HTERT RPE-1 (cell line): ENCODE measurements around the gene KRT4.
"Not testable (repeated sequence)": the region's sequence is repeated elsewhere in the genome, so short reads cannot be mapped to it uniquely, and the experiment has no call there.

Experiments used
- in situ Hi-C: fragments of 300-500 bp; cut with MboI; formaldehyde crosslinking; loops from 4 replicates; pipeline ENCODE4 v1.14.3; 2020; ENCODE audit warnings: low sequenced_read_pairs

KRT4 gene

DNA sequence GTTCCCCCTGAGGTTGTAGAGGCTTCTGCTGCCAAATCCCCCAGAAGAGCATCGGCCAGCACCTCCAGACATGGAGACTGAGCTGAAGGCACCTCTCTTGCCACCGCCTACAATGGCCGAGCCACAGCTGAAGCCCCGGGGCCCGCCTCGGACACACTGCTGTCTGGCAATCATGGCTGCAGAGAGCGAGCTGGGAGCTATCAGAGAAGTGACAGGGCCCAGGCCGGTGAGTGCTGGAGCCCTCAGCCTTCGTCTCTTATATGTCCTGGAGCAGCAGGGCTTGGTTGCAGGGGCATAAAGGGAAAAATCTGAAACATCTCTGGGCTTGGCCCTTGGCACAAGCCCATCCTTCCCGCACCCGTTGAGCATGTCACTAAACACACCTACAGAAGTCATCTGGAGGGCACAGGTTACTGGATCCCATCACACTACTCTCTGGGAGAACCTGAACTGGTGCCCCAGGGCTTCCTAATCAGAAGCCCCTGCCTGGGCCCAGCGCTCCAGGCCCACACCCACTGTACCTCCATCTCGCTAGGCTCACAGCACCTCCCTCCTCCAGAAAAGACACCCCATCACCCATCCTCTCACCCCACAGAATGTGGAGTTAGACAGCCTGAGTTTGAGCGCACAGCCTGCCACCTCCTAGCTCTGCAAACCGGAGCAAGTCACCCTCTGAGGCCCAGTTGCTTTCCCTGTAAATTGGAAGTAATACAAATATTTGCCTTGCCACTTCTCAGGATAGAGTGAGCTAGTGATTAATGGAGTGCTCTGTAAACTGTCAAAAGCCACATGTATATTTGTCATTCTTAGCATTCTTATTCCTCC lies at the start of gene KRT4:
Gene KRT4 (minus strand): TSS at position 232 of the 825 bp plus-strand sequence. CDS start 58 bp downstream, at position 174.
- in situ Hi-C loops, result no loop called here

DNA sequence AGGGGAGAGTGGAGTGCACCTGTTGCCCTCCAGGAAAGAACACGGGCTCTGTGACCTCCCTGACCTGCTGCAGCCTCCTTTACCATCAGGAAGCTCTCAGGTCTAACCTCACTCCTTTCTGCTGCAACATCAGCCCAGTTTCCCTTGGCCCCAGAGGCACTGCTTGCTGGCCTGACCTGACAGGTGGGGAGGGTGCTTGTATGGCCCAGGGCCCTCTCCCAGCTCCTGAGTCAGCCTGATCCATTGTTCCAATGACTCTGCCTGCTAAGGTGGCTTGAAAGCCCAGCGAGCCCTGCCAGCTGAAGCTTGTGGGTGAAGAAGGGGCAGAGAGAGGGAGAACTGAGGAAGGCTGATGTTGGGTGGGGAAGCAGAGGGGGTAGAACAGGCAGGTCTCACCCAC lies 48.1 kb upstream of the KRT4 start:
- in situ Hi-C loops, result no loop called here

DNA sequence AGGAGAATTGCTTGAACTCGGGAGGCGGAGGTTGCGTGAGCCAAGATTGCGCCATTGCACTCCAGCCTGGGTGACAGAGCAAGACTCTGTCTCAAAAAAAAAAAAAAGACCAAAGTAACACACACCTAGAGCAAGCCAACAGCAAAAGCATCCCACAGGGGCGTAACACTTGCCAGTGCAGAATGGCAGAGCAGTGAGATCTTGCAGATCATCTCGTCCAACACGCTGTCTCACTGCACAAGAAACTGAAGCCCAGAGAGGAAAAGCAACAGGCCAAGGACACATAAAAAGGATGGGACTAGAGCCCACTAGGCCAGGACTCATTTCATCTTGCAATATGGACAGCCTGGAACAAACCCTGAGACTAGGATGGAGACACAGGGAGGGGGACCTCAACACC lies 47.6 kb upstream of the KRT4 start:
- in situ Hi-C loops, result no loop called here

DNA sequence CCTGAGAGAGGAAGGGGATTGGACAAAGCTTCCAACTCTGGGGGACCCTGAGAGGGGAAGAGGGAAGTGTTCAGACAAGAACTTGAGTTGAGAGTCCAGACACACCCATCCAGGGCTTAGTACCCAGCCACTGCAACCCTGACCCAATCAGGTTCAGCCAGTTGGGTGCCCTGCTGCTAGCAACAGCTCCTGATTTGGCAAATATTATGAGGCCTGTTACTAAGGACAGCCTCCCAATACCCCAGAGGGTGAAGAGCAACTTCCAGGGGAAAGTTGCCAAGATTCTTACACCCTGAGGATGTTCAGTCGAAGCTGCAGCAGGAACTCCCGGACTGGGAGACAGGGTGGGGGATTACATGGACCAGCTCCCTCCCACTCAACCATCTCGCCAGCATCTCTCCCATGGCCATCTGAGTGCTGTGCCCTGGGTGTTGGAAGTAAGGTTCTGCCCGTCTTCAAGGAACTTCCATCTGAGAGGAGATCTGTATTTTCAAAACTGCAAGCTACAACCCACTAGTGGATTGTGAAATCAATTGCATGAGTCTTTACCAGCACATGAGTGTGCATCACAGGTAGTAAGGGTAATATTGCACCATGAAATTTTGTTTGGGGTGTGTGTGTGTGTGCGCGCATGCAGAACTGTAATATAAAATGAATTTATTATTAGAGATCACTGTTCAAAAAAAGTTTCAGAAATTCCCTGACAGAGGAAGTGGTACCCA lies 46.3 kb upstream of the KRT4 start:
- in situ Hi-C loops, result no loop called here

DNA sequence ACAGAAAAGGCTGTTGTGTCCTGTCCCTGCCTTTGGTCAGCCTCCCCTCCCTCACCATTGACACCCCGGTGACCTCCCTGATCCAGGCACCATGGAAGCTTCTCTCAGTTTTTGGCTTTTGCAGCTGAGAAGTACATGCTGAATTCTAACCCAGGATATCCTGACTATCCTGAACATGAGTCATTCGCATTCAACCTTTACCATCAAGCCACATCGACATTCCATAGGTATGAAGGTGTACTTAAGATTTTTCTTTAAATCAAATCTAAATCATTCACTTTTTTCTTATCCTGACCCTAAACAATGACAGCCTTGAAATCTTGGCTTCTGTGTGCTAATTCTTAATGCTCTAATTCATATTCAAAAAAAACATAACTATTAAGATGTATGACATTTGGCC lies 43.6 kb upstream of the KRT4 start:
- in situ Hi-C loops, result no loop called here

DNA sequence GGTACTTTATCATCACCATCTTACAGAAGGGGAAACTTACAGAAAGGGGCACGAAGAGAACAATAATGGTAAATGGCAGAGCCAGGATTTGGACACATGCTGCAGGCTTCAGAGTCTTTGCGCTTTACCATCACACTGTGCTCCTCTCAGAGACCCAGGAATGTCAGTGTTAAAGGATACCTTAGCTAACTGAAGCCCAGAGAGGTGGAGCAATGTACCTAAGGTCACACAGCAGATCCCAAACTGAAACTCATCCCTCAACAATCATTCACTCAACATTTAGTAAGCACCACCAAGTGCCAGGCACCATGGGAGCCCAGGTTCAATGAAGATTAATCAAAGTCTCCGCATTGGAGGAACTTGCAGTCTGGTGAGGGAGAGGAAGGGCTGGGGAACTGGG lies 42.9 kb upstream of the KRT4 start:
- in situ Hi-C loops, result no loop called here

DNA sequence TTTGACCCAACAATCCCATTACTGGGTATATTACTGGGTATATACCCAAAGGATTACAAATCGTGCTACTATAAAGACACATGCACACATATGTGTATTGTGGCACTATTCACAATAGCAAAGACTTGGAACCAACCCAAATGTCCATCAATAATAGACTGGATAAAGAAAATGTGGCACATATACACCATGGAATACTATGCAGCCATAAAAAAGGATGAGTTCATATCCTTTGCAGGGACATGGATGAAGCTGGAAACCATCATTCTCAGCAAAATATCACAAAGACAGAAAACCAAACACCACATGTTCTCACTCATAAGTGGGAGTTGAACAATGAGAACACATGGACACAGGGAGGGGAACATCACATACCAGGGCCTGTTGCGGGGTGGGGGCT lies 42.2 kb upstream of the KRT4 start:
- in situ Hi-C loops, result not testable (repeated sequence)

DNA sequence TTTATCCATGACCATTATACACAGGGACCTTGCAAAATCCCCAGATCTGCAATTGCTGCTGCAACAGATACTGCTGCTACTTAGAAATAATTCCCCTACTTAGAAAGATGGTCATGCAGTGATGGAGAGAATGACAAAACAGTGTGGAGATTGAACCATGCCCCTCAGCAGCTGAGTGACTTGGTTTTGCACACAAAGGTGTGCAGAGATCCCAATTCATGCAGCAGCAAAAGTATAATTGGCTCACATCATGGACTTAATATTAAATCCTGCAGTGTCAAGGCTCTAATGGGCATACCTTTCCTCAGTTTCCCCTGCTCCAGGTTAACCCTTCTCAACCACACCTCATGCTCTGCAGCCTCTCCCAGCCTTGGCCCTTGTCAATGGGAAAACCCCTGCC lies 37.9 kb upstream of the KRT4 start:
- in situ Hi-C loops, result no loop called here

DNA sequence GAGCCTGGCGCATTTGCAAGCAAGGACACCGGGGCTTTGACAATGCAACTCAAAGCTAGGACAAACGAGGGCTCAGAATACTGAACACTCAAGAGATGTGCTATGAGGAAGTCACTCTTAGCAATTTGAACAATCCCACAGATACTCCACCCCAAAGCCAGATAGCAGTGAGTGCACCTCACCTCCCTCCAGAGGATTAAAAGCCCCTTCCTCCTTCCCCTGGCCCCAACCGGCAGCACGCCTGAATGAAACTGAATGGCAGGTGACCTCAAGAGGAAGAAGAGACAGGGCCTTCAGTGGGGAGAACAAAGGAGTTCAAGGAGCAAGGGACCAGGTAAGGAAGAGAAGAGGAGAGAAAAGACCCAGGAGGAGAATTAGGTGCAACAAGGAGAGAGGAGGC lies 36.8 kb upstream of the KRT4 start:
- in situ Hi-C loops, result no loop called here

DNA sequence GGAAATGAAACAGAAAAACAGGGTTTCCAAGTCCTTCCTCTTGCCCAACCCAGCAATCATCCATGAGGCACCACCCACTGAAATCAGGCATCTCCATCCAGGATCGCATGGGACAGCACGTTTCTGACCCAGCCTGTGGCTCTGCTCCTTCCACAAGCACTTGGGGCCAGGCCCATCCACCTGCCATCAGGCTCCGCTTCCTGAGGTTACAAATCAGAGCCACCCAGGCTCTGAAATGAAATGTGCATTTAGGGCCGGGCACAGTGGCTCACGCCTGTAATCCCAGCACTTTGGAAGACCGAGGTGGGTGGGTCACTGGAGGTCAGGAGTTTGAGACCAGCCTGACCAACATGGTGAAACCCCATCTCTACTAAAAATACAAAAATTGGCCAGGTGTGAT lies 35.6 kb upstream of the KRT4 start:
- in situ Hi-C loops, result no loop called here

DNA sequence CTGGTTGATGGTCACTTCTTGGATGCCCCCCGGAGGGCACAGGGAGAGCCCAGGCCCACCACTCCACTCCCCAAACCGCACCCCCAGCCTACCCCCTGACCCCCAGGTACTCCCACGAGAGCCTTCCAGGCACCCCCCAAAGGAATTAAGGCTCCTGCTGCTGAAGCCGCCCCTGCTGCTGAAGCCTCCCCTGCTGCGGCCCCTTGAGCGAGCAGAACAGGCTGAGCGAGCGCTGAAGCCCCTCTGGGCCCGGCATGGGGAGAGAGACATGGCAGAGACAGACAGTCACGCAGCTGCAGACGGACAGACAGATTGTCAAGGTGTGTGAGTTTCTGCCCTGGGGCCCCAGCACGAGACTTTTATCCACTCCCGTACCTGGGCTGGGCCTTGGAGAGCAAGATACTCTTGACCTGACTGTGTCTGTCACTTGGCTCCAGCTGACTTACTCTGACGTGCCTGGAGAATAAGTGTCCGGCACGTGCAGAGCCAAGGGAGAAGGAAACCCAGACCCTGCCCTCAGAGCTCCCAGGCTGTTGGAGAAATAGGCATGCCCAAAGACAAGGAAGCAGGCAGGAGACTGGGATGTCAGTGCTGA lies 34.8 kb upstream of the KRT4 start, which contains the start of gene KRT78:
Gene KRT78 (minus strand): TSS at position 334 of the 595 bp plus-strand sequence. CDS start 64 bp downstream, at position 270.
- in situ Hi-C loops, result no loop called here

DNA sequence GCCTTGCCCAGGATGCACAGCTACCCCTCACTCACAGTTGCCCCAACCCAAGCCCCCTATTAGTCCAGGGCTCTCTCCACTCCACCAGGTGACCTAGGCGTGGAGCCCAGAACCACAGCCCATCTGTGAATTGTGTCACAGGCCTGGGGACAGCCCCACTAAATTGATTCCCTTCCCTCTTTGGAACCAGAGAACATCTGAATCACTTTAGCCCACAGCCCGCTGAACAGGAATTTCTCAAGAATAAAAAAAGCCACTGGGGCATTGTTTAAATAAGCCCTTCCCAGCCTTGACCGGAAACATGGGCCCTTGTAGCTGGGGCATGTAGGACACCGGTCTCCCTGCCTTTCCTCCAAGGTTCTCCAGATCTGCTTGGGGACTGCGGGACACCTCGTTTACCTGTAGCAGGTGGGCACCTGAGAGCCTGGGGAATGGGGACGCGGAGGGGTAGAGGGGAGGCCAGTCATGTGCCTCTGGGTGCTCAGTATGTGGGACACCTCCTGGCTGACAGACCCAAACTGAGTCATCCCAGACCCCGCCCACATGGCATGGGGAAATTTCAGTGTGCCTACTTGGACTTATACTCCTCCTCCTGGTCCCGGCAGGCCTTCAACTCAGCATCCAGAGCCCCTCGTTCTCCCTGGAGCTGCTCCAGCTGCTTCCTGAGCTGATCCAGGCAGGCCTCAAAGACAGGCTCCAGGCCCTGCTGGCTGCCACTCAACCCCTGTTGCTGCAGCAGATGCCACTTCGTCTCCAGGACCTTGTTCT lies 33.6 kb upstream of the KRT4 start:
- in situ Hi-C loops, result no loop called here

DNA sequence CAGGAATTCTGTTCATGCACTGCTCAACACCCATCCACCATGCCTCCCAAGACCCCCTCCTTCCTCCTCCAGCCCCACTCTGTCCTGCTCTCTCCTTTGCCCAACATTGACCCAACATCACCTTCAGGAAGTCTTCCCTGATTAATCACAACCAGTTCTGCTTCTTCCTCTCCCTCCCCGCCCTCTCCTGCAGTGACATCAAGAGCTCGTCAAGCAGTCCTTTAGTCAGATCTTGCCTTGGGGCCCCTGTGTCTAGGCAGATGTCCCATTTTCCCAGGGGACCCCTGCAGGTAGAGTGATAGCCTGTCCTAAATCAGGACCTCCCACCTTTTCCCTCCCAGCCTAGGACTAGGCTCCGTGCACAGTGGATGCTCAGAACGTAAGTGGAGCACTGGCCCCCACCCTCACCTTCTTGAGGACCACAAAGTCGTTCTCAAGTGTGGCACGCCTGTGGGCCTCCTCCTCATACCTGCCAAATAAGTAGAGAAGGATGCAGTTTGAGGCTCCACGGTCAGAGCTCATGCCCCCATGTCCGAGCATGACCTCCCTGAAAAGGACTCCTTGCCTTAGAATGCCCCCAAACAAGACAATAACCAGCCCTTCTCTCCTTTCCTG lies 32.5 kb upstream of the KRT4 start:
- in situ Hi-C loops, result no loop called here

DNA sequence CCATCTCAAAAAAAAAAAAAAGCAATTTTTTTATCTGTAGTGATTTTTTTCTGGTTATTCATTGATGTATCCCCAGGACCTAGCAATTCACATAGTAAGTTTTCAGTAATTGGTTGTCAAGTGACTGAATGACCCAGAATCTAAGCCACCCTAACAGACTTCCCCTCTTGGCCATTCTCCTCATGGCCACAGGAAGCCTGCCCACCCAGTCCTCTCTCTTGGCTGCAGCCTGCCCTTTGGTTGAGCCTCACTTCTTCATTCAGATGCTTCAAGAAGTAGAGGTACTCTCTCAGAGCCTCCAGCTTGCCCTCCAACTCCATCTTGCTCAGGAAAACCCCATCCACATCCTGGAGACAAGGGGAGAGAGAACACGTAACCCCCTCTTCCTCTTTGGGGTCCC lies 32.0 kb upstream of the KRT4 start:
- in situ Hi-C loops, result no loop called here

DNA sequence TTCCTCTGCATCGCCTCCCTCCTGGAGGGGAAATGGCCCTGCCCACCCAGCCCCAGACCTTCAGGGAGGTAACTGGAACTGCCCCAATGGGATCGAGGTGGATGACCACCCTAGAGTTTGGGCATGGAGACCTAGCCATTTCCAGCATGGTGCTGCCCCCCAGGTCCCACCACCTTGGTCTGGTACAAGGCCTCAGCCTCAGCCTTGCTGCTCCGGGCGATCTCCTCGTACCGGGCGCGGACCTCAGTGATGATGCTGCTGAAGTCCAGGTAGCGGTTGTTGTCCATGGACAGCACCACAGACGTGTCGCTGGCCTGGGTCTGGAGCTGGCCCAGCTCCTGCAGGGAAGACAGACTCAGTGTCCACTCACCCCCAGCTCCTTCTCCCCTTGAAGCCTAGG lies 30.5 kb upstream of the KRT4 start:
- in situ Hi-C loops, result no loop called here

DNA sequence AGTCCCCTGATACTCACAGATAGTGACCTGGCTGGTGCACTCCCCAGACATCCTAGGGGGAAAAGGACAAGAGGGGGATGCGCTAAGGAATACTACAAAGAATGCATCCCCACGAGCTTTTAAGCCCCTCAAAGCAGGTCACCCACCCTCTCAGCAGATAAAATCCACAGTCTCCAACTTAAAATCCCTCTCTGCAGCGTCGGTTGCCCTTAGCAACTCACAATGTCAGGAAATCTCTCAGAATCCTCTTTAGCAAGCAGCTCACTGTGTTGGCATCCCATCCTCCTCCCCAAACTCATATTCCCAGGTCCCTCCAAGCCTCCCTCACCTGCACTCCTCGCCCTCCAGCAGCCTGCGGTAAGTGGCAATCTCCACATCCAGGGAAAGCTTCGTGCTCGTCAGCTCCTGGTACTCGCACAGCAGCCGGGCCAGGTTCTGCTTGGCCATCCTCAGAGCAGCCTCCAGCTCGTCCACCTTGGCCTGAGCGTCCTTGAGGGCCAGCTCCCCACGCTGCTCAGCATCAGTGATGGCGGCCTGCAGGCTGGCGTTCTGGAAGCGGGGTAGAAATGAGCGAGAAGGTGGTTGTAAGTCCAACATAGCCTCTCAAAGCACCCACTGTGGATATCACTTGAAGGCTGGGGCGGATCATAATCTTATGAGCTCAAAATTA lies 25.7 kb upstream of the KRT4 start:
- in situ Hi-C loops, result no loop called here

DNA sequence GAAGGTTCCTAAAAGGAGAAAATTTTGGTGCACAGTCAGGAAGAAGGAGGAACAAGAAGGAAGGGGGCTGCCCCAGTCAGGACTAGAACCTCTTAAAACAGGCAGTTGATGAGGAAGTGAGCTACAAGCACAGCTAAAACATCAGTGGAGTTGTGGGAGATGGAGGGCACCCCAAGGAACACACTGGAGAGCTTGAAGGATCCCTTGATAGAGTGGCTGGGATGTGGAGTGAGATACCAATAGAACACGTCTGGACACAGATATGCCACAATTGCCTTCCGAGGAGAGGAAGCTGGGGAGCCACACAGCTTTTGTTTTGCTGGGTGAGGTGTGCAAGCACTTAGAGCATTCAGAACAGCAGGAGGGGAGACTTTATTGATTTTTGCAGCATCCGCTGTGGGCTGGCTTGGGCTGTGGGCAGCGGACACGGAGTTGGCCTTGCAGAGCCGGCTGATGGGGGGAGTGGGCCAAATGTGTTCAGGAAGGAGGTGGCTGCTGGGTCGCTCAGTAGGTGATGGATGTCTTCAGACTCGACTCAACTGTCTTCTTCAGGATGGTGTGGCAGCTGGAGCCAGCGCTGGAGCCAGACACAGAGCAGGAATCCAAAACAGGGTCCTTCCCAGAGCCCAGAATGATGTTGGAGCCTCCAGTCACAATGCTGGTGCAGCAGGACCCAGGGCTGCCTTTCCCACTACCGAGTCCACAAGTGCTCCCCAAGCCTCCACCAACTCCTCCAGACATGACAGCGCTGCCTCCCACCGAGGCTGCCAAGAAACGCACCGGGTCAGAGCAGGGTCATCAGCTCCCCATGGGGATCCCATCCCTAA lies 24.9 kb upstream of the KRT4 start:
- in situ Hi-C loops, result no loop called here

DNA sequence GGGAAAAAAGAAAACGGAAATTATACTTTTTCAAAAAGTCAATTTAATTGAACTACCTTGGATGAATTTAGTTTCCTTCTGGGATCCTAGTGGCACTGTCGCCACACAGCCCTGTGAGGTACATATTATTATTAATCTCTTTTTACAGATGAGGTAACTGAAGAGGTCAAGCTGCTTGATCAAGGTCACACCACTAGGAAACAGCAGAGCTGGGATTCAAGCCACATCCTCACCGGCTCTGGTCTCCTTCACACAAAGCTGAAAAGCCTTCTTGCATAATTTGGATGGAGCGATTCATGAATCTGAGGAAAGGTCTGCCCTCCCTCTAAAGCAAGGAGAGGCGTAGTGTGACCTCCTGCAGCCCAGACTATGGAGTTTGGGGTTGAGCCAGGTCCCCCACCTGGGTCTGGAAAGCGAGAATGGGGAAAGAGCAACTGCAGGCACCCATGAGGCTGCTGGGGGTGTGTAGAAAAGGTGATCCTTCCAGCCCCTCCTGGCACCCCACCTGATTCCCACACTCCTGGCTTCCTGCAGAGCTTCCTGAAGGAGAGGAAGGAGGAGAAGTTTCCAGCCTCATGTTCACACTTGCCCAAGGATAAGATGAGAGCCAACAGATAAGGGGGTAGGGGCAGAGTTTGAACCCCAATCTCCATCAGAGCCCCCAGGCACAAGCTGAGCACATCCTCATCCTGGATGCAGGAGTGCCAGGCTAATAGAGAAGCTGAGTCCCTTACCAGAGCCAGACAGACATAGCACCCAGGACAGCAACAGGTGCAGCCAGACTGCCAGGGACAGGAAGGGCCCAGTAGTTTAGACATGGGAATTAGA lies 24.1 kb upstream of the KRT4 start:
- in situ Hi-C loops, result no loop called here

DNA sequence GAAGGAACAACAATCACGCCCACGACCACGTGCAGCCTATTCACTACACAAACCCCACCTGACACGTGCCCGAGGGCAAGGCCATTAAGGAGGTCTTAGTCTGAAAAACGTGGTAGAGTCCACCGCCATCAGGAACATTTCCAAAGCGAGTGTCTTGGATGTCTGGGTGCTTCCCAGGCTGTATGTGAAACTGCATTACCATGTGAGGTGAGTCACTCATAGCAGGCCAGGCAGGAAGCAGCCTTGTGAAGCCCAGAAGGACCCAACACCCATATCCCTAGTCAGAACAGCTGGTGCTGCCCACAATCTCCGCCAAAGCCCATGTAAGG lies 23.5 kb upstream of the KRT4 start:
- in situ Hi-C loops, result no loop called here
